Esophagus (tissue), 2 donors: ENCODE measurements around the gene POLRMT. TPM values are rescaled to one million over a fixed set of nuclear protein-coding genes. Genes with fewer than 3 reads are reported as not detected.
"Not testable (repeated sequence)": the region's sequence is repeated elsewhere in the genome, so short reads cannot be mapped to it uniquely, and the experiment has no call there.

Experiments
- H3K27ac ChIP-seq, 2 donors: one replicate each; pipeline ENCODE4 v1.5.1; 2013; ENCODE audit warnings: low read depth in 2 of 2, mild to moderate bottlenecking in 2 of 2, inconsistent platforms in 1 of 2, low read length in 1 of 2, moderate library complexity in 1 of 2
- H3K27me3 ChIP-seq, 2 donors: one replicate each; pipeline ENCODE4 v1.6.1; 2013; ENCODE audit warnings: low read length in 2 of 2, control low read depth in 1 of 2, mild to moderate bottlenecking in 1 of 2; ENCODE audit not compliant: insufficient read depth in 2 of 2, control insufficient read depth in 1 of 2
- H3K36me3 ChIP-seq, 2 donors: one replicate each; pipeline ENCODE4 v1.6.1; 2013; ENCODE audit warnings: low read length in 1 of 2; ENCODE audit not compliant: control insufficient read depth in 2 of 2, insufficient read depth in 2 of 2
- H3K4me1 ChIP-seq, 2 donors: one replicate each; pipeline ENCODE4 v1.6.1; 2013; ENCODE audit warnings: low read length in 1 of 2; ENCODE audit not compliant: control insufficient read depth in 2 of 2, insufficient read depth in 2 of 2
- H3K4me3 ChIP-seq, 2 donors: one replicate each; pipeline ENCODE4 v1.5.1; 2013; ENCODE audit warnings: low read length in 2 of 2, mild to moderate bottlenecking in 2 of 2, low read depth in 1 of 2, moderate library complexity in 1 of 2
- H3K9me3 ChIP-seq, 2 donors: one replicate each; pipeline ENCODE4 v1.6.1; 2013; ENCODE audit warnings: mild to moderate bottlenecking in 2 of 2, low read depth in 1 of 2, low read length in 1 of 2, moderate library complexity in 1 of 2; ENCODE audit not compliant: control insufficient read depth in 2 of 2, insufficient read depth in 1 of 2
- WGBS, 2 donors: extraction: QIAGEN DNeasy Blood & Tissue Kit; methylation state at CpG; one replicate each; pipeline ENCODE4 v1.1.7; 2013; 5-methylcytosine and 5-hydroxymethylcytosine counted together
- polyA plus RNA-seq, 2 donors: library from polyadenylated mRNA; stranded (reverse); fragments of 200-250 nt; gene quantifications; one replicate each; pipeline ENCODE4 v1.2.3, GENCODE V29; 2013
- donor health status: healthy with polysubstance abuse.
- donor health status: Bipolar disorder and iron deficiency.

Gene POLRMT
- polyA plus RNA-seq, 2 donors: 35.6 to 56.1 TPM

DNA sequence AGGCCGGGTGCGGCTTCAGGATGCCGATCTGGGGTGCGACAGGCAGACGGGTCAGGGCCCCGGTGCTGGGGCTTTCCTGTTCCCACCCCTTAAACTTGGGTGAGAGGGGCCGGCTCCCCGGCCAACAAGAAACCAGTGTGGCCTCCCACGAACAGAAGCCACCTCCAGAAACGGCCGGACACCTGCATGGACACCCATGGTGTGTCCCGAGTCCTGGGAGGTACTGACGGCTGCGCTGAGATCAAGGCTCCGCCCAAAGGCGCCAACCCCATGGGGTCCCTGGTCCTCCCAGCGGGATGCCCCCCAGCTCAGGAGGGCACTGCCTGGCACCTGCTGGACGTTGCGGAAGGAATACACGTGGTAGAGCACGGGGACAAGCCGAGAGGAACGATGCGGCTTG lies 11.5 kb downstream of the POLRMT start:
- Histone ChIP-seq H3K27ac (no peak overlapping the region), H3K9me3 (peaks cover 0 to 2% of the 10 kb centered on the region in 2 donors), H3K4me1 (no peaks in the 10 kb centered on the region), H3K36me3 (peaks cover 0 to 68% of the 10 kb centered on the region in 2 donors), H3K4me3 (no peak overlapping the region), H3K27me3 (no peaks in the 10 kb centered on the region)
- 92 to 95% methylated on average over 24 of the region's 24 CpGs for WGBS, 2 donors

DNA sequence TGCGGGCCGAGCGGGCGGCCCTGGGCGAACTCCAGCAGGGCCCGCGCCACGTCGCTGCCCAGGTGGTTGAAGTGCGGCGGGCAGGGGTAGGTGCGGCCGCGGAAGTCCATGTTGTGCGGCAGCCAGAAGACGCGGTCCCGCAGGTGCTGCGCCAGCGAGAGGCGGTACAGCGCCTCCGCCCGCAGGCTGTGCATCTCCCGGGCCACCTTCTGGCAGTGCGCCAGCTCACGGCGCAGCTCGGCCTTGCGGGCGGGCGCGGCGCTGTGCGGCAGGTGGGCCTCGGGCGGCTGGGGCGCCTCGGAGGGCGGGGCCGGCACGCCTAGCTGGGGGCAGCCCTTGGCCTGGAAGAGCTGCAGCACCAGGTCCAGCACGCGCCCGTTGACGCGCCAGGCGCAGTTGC lies 12.1 kb downstream of the POLRMT start:
- H3K27ac ChIP-seq, H3K4me3 ChIP-seq, H3K27me3 ChIP-seq, H3K9me3 ChIP-seq, H3K4me1 ChIP-seq: not testable (repeated sequence)
- 97 to 98% methylated on average over 48 of the region's 48 CpGs for WGBS, 2 donors
- H3K36me3 ChIP-seq: peaks cover 0 to 68% of the 10 kb centered on the region in 2 donors

DNA sequence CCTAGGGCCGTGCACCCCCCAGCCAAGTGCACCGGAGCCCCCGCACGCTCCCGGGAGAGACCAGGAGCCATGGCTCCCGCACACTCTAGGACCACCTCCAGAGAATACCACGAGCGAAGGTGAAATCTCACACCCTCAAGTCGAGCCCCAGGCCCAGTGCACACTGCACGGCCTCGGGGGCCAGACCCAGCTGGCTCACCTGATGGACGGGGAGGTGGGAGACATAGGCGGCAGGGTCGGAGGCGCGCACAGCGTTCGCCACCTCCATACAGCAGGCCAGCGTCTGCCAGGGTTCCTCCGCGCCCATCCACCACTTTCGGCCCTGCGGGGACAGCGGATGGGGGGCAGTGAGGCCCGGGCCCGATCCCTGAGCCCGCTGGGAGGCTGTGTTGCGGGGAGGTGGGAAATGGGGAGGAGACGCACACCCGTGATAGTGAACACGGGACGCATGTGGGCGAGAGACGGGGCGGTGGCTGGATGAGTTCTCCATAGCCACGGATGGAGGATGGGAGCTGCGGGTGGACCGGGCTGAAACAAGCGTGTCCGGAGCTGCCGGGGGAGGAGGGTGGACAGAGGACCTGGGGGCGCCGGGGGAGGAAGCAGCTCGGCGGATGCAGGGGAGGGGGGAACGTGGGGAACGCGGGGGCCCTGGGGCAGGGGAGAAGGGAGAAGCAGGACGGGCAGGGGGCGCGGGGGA lies 13.0 kb downstream of the POLRMT start:
- H3K9me3 ChIP-seq: peaks cover 0 to 4% of the 10 kb centered on the region in 2 donors
- H3K36me3 ChIP-seq: peaks cover 0 to 67% of the 10 kb centered on the region in 2 donors
- H3K27ac ChIP-seq: no peak overlapping the region
- WGBS, 2 donors: 92 to 94% methylated on average over 49 to 51 of the region's 51 CpGs
- peaks cover 0 to 3% of the 10 kb centered on the region in 2 donors for H3K4me1 ChIP-seq
- no peaks in the 10 kb centered on the region for H3K27me3 ChIP-seq
- no peak overlapping the region for H3K4me3 ChIP-seq

DNA sequence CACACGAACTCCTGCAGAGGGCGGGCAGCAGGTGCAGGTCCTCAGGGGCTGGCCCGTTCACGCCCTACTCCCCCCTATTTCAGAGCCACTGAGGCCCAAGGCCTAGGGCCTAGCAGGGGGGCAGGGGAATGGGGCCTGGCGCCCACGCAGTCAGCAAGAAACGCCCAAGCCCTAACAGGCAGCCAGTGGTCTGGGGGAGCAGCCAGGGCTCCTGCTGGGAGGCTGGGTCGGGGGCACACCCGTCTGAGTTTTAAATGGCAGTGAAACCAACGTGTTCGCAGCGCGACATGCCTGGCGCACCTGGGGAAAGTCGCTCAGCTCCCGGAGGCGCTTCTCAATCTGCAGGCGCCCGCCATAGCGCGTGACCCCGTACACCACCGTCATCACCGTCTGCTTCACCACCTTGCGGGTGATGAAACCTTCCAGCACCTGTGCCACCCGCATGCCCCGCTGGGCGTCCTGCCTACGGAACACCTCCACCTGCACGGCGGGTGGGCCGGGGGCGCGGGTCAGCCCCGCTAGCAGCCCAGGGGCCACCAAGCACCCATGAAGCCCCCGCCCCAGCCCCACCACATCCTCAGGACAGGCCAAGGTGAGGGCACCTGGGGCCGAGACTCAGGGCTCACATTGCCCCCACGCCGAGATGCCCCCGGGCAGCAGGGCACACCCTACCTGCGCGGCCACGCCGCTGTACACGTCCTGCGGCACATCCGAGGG lies 13.9 kb downstream of the POLRMT start:
- Histone ChIP-seq H3K27ac (no peak overlapping the region), H3K4me1 (peaks cover 0 to 3% of the 10 kb centered on the region in 2 donors), H3K4me3 (no peak overlapping the region), H3K27me3 (no peaks in the 10 kb centered on the region), H3K36me3 (peaks cover 0 to 59% of the 10 kb centered on the region in 2 donors), H3K9me3 (peaks cover 0 to 4% of the 10 kb centered on the region in 2 donors)
- WGBS, 2 donors: 92 to 95% methylated on average over 46 to 47 of the region's 47 CpGs

DNA sequence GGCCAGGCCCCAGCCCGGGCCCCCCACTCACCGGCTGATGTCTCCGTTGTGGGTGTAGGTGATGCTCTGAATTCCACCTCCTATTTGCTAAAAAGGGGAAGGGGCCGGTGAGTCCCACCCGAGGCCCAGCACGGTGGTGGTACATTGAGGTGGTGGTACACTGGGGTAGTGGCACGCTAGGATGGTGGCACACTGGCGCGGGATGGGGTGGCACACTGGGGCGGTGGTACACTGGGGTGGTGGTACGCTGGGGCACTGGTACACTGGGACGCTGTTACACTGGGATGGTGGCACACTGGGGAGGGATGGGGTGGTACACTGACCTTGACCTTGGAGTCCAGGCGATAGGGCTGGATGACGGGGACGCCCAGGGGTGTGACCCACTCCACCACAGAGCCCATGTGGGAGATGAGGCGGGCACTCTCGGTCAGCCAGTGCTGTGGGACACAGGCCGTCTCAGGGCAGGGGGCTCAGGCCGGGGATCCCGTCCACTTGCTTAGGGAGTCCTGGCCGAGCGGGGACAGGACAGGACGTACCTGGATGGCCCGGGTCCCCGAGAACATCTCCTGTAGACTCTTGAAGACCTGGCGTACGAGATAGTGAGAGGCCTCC lies 14.6 kb downstream of the POLRMT start:
- H3K9me3 ChIP-seq: peaks cover 0 to 4% of the 10 kb centered on the region in 2 donors
- no peaks in the 10 kb centered on the region for H3K27me3 ChIP-seq
- 93% methylated on average over 27 of the region's 27 CpGs for WGBS, 2 donors
- H3K36me3 ChIP-seq: peaks cover 0 to 55% of the 10 kb centered on the region in 2 donors
- H3K4me3 ChIP-seq: no peak overlapping the region
- H3K27ac ChIP-seq: no peak overlapping the region
- peaks cover 0 to 3% of the 10 kb centered on the region in 2 donors for H3K4me1 ChIP-seq

DNA sequence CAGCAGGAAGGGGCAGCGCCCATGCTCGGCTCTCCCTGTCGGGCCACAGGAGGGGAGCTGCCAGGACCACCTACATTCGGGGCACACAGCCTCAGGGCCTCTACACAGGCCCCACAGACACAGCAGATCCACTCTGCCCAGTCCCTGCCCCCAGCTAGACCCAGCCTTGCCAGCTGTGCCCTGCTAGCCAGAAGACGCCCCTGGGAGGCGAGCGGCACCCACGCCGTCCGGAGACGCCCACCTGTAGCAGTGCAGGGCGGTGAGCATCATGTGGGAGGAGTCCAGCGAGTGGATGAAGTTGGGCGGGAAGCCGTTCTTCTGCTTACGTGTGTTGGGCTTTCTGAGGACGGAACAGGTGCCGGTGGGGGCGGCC lies 15.1 kb downstream of the POLRMT start:
- peak overlapping the region in 1 of 2 donors; percentile 38 for H3K27ac ChIP-seq
- 87 to 91% methylated on average over 19 of the region's 19 CpGs for WGBS, 2 donors
- no peak overlapping the region for H3K4me3 ChIP-seq
- H3K27me3 ChIP-seq: no peaks in the 10 kb centered on the region
- H3K36me3 ChIP-seq: peaks cover 0 to 50% of the 10 kb centered on the region in 2 donors
- H3K4me1 ChIP-seq: peaks cover 0 to 3% of the 10 kb centered on the region in 2 donors
- H3K9me3 ChIP-seq: peaks cover 0 to 4% of the 10 kb centered on the region in 2 donors

DNA sequence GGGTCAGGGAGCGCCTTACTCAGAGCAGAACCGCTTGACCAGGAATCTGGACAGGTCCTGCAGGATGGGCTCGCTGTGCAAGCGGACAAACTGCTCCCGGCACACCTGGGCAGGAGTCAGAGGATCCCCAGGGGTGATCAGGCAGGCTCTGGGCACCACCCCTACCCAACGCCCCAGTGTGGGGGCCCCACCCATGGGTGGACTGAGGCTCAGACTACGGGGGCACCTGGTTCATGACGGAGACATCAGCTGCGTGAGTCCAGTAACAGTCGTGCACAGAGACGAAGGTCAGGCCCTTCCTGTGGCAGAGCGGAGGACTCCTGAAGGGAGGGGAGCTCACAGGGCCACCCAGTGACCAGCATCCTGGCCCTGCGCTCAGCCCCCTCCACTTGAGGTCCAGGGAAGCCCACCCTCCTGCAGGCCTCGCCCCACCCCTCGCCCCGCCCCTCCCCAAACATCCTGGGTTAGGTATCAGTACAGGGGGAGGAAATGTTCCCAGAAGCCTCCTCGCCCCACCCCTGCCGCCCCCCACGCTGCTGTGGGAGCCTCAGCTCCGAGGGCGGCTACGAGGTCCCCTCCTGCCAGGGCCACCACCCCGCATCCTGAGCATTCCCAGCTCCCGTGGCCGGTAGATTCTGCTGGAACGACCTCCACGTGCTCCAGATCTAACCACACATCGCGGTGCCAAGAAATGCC lies 15.6 kb downstream of the POLRMT start:
- H3K27ac ChIP-seq: peak overlapping the region in 1 of 2 donors; percentile 38
- peaks cover 0 to 3% of the 10 kb centered on the region in 2 donors for H3K4me1 ChIP-seq
- 83% methylated on average over 26 to 29 of the region's 29 CpGs for WGBS, 2 donors
- no peak overlapping the region for H3K4me3 ChIP-seq
- H3K9me3 ChIP-seq: peaks cover 0 to 4% of the 10 kb centered on the region in 2 donors
- no peaks in the 10 kb centered on the region for H3K27me3 ChIP-seq
- peaks cover 0 to 45% of the 10 kb centered on the region in 2 donors for H3K36me3 ChIP-seq

DNA sequence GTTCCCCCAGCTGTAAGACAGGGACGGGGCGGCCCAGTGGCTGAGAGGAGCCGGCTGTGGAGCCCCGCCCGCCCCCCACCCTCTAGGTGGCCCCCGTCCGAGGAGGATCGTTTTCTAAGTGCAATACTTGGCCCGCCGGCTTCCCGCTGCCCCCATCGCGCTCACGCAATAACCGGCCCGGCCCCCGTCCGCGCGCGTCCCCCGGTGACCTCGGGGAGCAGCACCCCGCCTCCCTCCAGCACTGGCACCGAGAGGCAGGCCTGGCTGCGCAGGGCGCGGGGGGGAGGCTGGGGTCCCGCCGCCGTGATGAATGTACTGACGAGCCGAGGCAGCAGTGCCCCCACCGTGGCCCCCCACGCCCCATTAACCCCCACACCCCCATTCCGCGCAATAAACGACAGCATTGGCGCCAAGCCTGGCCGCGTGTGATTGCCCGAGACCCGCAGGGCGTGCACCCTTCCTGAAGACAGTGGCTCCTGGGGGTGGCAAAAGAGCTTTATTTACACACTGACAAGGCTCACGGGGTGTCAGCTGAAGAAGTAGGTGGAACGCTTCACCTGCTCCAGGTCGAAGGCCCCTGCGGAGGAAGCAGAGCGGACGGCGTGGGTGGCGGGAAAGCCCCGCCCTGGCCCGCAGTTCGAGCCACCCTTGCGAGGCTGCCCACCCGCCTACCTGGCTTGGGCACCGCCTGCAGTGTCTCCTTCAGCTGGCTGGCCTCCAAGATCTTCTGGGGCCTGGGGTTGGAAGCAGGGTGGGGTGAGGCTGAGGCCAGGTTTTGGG lies 16.4 kb downstream of the POLRMT start:
- H3K27me3 ChIP-seq: no peaks in the 10 kb centered on the region
- 74 to 75% methylated on average over 53 to 58 of the region's 58 CpGs for WGBS, 2 donors
- H3K27ac ChIP-seq: peak overlapping the region; percentile 54 to 58
- H3K36me3 ChIP-seq: peaks cover 0 to 37% of the 10 kb centered on the region in 2 donors
- peak overlapping the region in 1 of 2 donors; percentile 53 for H3K4me3 ChIP-seq
- H3K4me1 ChIP-seq: peaks cover 0 to 3% of the 10 kb centered on the region in 2 donors
- H3K9me3 ChIP-seq: peaks cover 0 to 4% of the 10 kb centered on the region in 2 donors
